Left renal cortex interstitium (tissue), 4 donors: ENCODE measurements around the gene ZNF524. TPM values are rescaled to one million over a fixed set of nuclear protein-coding genes. Genes with fewer than 3 reads are reported as not detected.

Experiments used
- DNase-seq, 4 donors: peaks; one replicate each; pipeline ENCODE4 v3.0.0-alpha.2; 2013; ENCODE audit warnings: low read depth in 4 of 4, low spot score in 2 of 4, missing footprints in 1 of 4
- polyA plus RNA-seq, 4 donors: library from polyadenylated mRNA; unstranded; fragments of 120-200 nt; gene quantifications; one replicate each; pipeline ENCODE4 v1.2.1, GENCODE V29; 2013; ENCODE audit not compliant: insufficient read length in 4 of 4

Gene ZNF524
- polyA plus RNA-seq, 4 donors, result 5.3 to 14.8 (median 10.9) TPM

DNA sequence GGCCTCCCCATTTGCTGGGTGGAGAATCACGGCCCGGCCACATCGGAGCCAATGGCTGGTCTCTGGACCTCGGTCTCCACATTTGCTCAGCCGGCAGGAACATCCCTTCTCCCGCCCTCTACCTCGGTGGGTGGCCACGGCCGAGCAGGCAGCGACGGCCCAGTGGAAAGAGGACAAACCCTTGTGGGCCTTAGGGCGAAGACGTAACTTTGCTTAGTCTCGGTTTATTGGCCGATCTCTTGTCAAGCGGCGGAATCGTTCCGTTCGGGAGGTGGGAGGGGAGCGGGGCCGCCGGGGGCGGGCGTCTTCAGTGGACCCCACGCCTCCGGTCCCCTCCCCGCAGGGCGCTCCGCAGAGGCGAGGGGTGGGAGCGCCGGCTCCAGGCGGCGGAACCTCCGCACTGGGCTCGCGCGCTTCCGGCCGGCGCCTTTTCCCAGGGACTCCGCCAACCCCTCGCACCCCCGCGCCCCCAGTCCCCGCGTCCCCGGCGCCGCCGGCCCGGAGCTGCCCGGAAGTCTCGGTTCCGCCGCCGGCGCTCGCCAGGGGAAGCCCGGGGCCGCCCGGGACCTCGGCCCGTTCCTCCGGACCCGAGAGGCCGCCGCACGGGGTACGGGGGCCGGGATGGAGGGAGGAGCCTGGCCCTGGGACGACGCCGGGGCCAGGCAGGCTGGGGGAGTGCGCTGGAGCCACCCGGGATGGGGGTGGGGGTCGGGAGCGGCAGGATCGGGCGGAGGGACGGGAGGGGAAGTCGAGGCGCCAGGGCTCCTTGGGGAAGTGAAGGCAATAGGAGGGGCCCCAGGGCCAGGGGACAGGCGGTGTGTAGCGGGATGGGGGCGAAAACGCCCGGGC, 40.7 kb downstream of the ZNF524 start, which contains the start of gene ZNF580:
Gene ZNF580, plus strand, starts transcription at position 426 of the 849 bp plus-strand sequence. CDS start 1,507 bp downstream, outside the sequence.
- DNase-seq, result peak in 2 of 4 donors; percentile 52 to 60

DNA sequence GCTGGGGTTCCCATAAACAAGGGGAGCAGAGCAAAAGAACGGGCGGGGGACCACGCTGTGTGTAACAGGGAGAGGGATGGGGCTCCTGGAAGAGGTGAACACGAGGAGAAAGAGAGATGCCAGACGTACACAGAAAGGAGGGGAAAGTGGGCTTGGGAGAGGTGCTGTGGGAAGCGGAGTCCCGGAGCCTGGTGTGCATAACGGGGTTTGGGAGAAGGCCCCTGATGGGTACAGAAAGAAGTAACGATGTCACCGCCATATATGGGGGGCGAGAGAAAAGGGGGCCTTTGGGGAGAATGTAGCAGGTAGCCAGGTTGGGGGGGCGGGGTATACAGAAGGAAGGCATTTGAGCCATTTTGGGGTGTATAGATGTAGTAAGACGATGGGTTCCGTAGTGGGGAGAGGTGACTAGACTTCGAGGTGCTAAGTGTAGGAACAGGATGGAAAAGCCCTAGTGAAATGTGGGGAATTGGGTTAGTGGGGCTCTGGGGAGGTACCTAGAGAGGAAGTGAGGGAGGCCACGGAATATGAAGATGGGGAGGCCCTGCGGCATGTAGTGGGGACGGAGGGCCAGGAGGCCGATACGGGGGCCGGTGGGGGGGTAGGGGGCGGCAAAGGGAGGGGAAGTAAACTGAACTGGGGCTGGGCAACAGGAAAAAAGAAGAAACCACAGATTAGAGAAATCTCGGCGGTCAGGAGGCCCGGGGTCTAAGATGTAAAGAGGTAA, 41.5 kb downstream of the ZNF524 start:
- DNase-seq, result no peak

DNA sequence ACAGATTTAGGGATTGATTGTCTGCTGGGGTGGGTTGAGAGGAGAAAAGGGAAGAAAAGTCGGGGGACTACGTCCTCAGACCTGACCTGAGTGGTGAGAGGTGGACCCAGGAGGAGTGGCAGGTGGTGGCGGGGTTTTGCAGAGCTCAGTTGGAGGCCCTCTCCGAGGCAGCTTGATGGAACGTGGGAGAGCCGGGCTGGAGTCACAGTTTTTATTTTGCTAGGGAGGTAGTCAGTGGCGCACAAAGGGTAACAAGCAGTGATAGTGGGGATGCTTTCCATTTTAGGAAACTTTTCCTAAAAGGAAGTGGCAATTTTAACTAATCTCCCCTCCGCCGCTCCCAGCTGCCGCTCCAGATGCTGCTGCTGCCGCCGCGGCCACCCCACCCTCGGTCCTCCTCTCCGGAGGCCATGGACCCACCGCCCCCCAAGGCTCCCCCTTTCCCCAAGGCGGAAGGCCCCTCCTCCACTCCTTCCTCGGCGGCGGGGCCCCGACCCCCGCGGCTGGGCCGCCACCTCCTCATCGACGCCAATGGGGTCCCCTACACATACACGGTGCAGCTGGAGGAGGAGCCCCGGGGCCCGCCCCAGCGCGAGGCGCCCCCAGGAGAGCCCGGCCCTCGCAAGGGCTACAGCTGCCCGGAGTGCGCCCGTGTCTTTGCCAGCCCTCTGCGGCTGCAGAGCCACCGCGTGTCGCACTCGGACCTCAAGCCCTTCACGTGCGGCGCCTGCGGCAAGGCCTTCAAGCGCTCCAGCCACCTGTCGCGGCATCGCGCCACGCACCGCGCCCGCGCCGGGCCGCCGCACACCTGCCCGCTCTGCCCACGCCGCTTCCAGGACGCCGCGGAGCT, 42.3 kb downstream of the ZNF524 start:
- DNase-seq, result no peak

DNA sequence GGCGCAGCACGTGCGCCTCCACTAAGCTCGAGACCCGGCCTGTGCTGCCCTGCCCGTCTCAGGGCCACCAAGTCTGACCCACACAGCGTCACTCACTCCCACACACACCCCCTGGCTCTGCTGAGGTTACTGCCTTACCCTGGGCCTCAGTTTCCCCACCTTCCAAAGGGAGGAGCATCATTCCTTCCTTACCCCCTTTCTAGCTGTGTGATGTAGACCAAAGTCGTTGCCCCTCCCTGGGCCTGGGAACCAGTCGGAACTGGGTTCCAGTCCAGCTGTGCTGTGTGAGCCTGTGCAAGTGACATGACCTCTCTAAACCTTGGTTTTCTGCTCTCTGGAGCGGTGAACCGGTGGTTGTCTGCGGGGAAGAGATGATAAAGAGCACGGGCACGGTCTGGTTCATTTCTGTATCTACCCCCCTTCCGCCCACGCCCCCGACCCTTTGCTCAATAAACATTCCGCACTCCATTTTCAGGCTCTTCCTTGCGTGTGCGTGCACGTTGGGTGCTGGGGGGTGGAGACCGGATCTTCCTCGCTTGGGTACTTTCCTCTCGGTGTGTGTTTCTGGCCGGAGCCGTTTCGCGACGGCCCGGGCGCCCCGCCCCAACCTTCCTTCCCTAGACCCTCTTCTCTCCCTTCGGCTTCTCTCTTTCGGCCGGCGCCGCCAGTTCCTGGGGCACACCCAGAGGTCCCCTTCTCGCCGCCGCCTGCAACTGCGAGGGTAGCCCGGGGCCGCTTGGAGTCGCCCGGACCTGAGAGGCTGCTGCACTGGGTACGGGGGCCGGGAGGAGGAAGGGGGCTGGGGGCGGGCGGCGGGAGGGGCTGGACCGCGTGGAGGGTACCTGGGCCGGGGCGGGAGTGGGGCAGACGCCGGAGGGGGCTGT, 43.2 kb downstream of the ZNF524 start, which contains the start of gene ZNF581:
Gene ZNF581, plus strand, starts transcription at position 647 of the 884 bp plus-strand sequence. CDS start 923 bp downstream, outside the sequence.
- peak in 1 of 4 donors; percentile 44 for DNase-seq

DNA sequence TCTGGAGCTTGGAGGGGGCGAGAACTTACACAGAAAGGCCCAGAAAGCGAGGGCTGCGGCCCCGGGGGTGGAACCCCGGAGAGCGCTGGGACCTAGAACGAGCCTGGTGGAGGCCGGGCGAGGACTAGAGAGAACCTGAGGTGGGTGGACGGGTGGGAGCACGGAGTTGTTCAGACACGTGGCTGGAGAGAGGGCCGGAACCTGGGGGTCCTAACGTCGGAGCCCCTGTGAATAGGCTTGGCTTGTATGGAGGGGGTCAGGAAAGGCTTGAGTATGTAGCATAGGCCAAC, 43.7 kb downstream of the ZNF524 start:
- no peak for DNase-seq

DNA sequence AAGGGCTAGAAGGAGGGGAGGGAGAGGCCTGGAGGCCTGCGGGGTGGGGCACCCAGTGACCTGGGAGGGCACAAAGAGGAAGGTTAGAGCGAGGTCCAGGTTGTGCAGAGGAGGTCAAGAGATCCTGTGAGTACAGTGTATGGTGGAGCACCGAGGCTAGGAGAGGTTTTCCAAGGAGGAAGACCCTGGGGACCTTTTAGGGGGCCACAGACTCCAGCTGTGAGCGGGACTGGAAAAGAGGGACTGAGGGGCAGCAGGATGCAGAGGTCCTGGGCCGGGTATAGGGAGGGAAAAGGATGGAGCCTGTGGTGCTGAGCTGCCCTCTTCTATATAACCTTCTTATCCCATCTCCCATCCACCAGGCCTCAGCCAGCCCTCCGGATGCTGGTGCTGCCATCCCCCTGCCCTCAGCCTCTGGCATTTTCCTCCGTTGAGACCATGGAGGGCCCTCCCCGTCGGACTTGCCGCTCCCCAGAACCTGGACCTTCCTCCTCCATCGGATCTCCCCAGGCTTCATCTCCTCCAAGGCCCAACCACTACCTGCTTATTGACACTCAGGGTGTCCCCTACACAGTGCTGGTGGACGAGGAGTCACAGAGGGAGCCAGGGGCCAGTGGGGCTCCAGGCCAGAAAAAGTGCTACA, 44.2 kb downstream of the ZNF524 start:
- DNase-seq, result no peak

DNA sequence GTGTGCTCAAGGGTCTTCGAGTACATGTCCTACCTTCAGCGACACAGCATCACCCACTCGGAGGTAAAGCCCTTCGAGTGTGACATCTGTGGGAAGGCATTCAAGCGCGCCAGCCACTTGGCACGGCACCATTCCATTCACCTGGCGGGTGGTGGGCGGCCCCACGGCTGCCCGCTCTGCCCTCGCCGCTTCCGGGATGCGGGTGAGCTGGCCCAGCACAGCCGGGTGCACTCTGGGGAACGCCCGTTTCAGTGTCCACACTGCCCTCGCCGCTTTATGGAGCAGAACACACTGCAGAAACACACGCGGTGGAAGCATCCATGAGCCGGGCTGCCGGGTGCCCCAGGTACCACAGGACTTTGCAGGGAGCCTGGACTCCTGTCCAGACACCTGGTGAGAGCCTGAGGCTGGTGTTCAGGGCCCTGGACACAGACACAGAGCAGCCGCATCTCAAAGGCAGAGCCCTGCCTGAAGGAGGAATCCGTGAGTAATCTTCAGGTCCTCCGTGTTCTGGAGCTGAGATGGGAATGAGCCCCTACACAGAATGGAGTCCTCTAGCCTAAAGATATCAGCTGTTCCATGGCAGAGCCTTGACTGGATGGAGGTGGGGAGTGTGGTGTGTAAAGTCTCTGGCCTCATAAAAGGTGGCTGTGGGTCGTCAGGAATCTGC, 44.9 kb downstream of the ZNF524 start:
- no peak for DNase-seq

DNA sequence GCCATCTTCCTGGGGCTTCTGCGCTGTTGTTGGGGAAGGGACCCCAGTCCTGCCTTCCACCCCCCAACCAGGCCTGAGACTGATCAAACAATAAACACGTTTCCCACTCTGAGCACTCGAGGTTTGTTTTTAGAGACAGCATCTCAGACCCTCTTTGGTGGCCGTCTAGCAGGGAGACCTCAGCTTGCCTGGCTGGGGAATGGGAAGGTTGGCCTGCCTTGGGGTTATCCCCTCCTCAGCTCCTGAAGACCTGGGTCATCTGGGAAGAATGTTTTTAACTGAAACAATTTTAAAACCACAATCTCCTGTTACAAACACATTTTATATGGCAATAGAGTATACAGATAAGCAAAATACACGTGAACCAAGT, 45.4 kb downstream of the ZNF524 start:
- DNase-seq, result no peak

DNA sequence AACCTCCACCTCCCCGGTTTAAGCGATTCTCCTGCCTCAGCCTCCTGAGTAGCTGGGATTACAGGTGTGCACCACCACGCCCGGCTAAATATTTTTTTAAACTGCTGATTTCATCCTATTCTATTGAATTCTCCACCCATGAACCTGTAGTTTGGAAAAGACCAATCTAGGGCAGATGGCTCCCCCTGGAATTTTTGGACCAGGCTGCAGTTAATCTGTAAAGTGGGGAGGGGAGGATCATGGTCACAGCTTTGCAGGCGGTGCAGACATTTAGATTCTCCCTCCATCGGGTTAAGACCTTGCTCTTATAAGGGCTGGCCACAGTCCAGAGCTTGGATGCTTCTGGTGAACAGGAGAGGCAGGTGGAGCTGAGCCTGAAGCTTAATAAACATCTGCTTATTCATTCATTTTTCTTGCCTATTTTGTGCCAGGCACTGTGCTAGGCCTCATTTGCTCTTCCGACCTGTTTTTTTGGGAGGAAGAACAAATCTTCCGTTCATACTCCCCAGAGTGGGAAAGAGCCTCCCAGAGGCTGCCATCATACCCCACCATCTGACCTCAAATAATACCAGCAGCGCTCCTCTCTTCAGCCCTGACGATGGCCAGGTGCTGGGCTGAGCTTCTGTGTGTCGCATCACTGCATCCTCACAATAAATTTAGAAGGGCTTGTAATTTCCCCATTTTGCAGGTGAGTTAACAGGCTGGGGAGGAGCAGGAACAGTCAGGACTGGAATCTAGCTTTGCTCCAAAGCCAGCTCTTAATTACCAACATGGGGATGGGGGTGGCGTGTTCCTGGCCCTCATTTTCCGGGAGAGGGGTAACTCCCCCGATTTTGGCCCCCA, 47.0 kb downstream of the ZNF524 start:
- DNase-seq, result no peak

DNA sequence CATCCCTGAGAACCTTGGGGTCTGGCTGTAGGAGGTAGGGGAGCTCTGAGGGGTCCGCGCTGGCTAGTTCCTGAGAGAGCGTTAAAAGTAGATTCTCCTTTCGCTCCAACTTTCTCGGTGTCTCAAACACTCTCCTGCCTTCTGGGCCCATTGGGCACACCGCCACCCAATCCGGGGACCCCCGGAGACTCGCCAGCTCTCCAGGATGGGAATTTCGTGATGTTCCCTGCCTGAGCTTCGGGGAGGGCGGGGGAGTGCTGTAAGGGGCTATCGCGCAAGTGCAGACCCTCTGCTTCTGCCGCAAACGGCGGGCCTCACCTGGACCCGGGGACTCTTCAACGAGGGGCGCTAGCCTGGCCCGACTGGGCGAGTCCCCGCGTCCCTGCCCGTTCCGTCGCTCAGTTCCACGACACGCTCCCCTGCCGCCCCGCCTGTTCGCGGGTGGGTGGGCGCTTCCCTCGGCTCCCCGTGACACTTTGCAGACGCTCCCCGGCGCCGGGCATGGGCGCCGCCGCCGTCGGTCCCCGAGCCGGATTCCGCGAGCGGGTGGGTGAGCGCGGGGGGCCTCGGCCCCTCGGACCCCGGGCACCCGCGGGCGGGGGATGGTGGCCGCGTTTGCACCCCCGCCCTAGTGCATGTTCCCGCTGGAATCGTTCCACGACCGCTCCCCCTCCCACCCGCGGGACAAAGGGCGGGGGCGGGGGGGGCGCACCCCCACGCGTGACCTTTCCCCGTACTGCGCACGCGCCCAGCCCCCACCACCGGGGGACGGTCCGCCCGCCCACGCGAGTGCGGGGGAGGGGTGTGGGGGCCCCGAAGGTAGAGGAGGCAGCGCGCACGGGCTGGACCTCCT, 47.9 kb downstream of the ZNF524 start, which contains the start of gene CCDC106:
Gene CCDC106, plus strand, starts transcription at position 481 of the 853 bp plus-strand sequence. CDS start 835 bp downstream, outside the sequence.
- peak in 1 of 4 donors; percentile 70 for DNase-seq

DNA sequence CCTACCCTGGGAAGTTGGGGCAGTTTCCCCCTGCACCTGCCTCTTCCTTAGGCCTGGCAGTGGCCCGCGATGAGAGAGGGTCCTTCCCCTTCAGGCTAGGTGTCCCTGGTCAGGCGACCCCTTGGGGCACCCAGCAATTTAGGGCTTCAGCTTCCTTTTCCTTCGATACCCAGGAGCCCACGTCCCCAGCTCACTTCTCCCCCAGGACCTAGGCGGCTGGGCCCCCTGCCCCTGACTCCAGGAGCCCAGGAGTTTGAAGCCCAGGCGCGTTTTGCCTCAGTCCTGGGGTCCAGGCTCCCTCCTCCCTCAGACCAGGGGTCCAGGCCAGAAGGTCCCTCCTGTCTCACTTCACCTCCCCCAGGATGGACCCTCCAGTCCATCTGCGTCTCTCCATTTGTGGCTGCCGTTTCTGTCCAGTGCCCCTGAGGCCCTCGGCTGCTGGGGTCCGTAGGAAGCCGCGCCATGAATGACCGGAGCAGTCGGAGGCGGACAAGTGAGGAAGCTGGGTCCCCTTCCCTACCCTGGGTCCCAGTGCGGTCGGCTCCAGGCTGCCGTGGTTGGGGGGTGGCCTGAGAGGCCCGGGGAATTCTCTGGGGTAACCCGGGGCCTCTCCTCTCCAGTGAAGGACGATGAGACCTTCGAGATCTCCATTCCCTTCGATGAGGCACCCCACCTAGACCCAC, 48.6 kb downstream of the ZNF524 start:
- no peak for DNase-seq

DNA sequence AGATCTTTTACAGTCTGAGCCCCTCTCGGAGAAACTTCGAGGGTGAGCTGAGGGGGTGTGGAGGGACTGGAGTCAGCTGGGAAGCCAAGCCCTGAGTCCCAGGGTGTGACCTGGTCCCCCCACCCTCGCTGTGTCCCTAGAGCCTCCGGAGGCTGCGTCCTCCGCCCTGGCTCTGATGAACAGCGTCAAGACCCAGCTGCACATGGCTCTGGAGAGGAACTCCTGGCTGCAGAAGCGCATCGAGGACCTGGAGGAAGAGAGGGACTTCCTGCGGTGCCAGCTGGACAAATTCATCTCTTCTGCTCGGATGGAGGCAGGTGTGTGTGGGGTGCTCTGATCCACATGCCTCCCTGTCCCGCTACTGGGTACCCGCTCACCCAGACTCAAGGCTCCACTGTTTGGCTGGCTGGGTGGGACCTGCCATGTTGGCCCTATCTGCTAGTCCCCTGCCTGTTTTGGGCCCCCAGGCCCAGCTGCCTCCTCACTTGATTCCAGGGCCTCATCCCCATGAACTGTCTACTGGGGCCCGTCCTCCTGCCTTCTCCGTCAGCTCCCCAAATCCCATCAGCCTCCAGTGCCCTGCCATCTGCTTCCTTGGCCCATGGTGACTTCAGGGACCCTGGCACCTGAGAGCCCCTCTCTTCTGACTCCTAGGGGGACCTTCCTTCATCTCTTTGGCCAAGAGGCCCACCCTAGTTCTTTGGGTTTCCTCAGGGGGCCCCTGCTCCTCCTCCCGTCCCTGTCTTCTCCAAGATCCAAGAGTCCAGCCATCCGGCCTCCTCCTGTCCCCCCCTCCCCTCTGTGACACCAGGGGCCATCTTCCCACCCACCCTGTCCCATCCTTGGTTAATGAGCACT, 49.4 kb downstream of the ZNF524 start:
- DNase-seq, result no peak

DNA sequence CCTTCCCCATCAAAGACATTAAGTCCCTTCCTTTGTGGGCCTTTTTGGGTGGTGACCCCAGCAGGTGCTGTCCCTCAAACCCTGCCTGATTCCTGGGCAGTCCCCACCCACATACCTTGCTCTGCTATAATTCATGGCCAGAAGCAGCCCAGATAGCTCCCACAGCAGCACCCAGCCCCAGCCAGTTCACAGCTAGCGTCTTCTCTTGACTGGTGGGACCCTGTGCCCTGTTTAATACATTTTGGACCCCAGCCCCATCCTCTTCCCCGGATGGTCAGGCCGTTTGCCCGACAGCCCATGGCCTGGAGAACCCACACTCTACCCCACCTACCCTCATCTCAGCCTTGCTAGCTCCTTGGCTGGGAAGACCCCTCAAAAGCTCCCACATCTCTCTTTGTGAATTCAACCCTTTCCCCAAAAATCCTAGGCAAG, 50.1 kb downstream of the ZNF524 start:
- no peak for DNase-seq

DNA sequence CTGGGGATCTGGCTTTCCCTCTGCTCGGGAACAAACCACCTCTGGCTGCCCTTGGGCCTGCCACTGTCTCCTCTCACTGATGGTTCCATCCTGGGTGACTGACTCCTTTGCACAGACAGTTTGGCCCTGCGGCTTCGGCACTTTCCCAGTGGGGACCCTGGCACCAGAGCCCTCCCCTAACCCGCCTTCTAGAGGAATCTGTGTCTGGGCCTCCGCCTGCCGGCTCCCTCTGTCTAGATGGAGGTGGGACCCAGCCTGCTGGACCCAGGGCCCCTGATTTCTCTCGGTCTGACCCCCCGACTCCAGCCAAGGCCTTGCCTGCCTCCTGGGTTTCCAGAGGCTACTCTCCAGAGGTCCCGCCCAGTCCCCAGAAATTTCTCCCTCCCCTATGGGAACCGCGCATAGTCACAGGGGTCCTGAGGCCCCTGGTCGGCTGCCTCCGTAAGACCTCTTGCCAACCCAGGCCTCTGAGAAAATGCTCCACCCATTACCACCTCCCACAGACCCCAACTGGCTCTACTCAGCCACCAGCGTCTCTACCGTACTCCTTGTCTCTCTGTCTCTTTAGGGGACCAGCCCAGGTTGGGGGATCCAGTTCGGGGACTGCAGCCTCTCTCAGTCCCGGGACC, 50.6 kb downstream of the ZNF524 start:
- DNase-seq, result no peak

DNA sequence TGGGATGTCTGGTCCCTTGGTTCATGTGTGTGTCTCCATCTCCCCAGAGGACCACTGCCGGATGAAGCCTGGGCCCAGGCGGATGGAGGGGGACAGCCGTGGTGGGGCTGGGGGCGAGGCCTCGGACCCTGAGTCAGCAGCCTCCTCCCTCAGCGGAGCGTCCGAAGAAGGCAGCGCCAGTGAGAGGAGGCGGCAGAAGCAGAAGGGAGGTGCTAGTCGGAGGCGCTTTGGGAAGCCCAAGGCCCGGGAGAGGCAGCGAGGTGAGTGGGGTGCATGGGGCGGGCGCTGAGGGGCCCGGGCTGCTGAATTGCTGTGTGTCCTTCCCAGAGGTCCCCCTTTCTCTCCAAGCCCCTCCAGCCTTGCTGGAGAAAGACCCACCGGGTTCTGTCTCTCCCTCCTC, 51.1 kb downstream of the ZNF524 start:
- no peak for DNase-seq
